Measurements from ENCODE around the gene FHOD1. TPM values are rescaled to one million over a fixed set of nuclear protein-coding genes. Genes with fewer than 3 reads are reported as not detected.

Gene FHOD1
- total RNA-seq, 1 experiment from 2014 or later: 96.4 TPM

GRCh38 chr16:67215706-67216105 is 31.6 kb downstream of the FHOD1 start:
- Histone ChIP-seq H3K9me3 (ENCODE audit: low read depth, low read length, poor library complexity, severe bottlenecking) (no peaks in the 10 kb centered on the region), H3K27ac (ENCODE audit: low read depth, low read length, poor library complexity, severe bottlenecking) (no peak overlapping the region), H3K27me3 (replicated peaks; ENCODE audit: insufficient read depth, low read depth, low read length, poor library complexity) (no peaks in the 10 kb centered on the region), H3K4me3 (ENCODE audit: low read depth, low read length, poor library complexity, severe bottlenecking) (no peak overlapping the region), H3K4me1 (ENCODE audit: insufficient read depth, low read length, poor library complexity, severe bottlenecking) (no peaks in the 10 kb centered on the region), H3K36me3 (ENCODE audit: insufficient read depth, low read length, poor library complexity, severe bottlenecking) (no peaks in the 10 kb centered on the region)
- POLR2A ChIA-PET (ENCODE audit: low non-redundant PET): no interaction called here
- TF ChIP-seq EZH2 (IDR thresholded peaks at IDR 0.05; ENCODE audit: borderline replicate concordance, low read depth, low read length, poor library complexity, severe bottlenecking) (no peak), CTCF (conservative IDR thresholded peaks at IDR 0.05; ENCODE audit: low read depth, low read length) (no peak)
- intact Hi-C loops (cut with micrococcal nuclease; ENCODE audit: unreplicated experiment): no loop called here
- no TSS peak for BruUV-seq (replicated peaks)
- no peak for DNase-seq (ENCODE audit: low spot score)
- CTCF ChIA-PET: interaction anchor here (0.6 kb wide), 1 partner anchor 285 kb away, joined by 4 read pairs; no protein-coding TSS in a partner anchor

- H3K27ac ChIP-seq (ENCODE audit: low read depth, low read length, poor library complexity, severe bottlenecking): no peak overlapping the region
- no peaks in the 10 kb centered on the region for H3K4me1 ChIP-seq (ENCODE audit: insufficient read depth, low read length, poor library complexity, severe bottlenecking)
- no peaks in the 10 kb centered on the region for H3K36me3 ChIP-seq (ENCODE audit: insufficient read depth, low read length, poor library complexity, severe bottlenecking)
- intact Hi-C loops (cut with micrococcal nuclease; ENCODE audit: unreplicated experiment): no loop called here
- BruUV-seq (replicated peaks): no TSS peak
- POLR2A ChIA-PET (ENCODE audit: low non-redundant PET): no interaction called here
- CTCF ChIA-PET: no interaction called here
- H3K4me3 ChIP-seq (ENCODE audit: low read depth, low read length, poor library complexity, severe bottlenecking): no peak overlapping the region
- DNase-seq (ENCODE audit: low spot score): no peak
- H3K9me3 ChIP-seq (ENCODE audit: low read depth, low read length, poor library complexity, severe bottlenecking): no peaks in the 10 kb centered on the region
- no peaks in the 10 kb centered on the region for H3K27me3 ChIP-seq (replicated peaks; ENCODE audit: insufficient read depth, low read depth, low read length, poor library complexity)
- TF ChIP-seq CTCF (conservative IDR thresholded peaks at IDR 0.05; ENCODE audit: low read depth, low read length) (no peak), EZH2 (IDR thresholded peaks at IDR 0.05; ENCODE audit: borderline replicate concordance, low read depth, low read length, poor library complexity, severe bottlenecking) (no peak)
These were observed 33.9 kb downstream of the FHOD1 start for GRCh38 chr16:67213197-67214019.

DNA sequence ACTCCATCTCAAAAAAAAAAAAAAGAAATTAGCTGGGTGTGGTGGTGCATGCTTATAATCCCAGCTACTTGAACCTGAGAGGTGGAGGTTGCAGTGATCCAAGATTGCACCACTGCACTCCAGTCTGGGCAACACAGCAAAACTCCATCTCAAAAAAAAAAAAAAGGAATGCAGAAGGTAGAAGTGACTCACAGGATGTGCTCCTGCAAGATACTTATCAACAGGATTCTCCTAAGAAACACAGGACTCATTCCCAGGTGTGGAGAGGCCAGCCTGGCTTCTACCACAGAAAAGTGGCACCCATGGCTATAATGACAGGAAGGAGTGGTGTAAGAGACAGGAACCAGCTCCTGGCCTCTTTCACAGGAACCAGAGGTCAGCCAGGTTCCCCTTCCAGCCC is 34.5 kb downstream of the FHOD1 start:
- BruUV-seq (replicated peaks): no TSS peak
- ChIA-PET POLR2A (ENCODE audit: low non-redundant PET) (no interaction called here), CTCF (interaction anchor here (0.6 kb wide), 1 partner anchor 180 kb away, joined by 3 read pairs; no protein-coding TSS in a partner anchor)
- intact Hi-C loops (cut with micrococcal nuclease; ENCODE audit: unreplicated experiment): no loop called here
- TF ChIP-seq CTCF (conservative IDR thresholded peaks at IDR 0.05; ENCODE audit: low read depth, low read length): no peak
- no peaks in the 10 kb centered on the region for H3K9me3 ChIP-seq (ENCODE audit: low read depth, low read length, poor library complexity, severe bottlenecking)
- H3K4me3 ChIP-seq (ENCODE audit: low read depth, low read length, poor library complexity, severe bottlenecking): no peak overlapping the region
- H3K4me1 ChIP-seq (ENCODE audit: insufficient read depth, low read length, poor library complexity, severe bottlenecking): no peaks in the 10 kb centered on the region
- H3K27ac ChIP-seq (ENCODE audit: low read depth, low read length, poor library complexity, severe bottlenecking): no peak overlapping the region
- no peaks in the 10 kb centered on the region for H3K36me3 ChIP-seq (ENCODE audit: insufficient read depth, low read length, poor library complexity, severe bottlenecking)
- no peak for DNase-seq (ENCODE audit: low spot score)
- H3K27me3 ChIP-seq (replicated peaks; ENCODE audit: insufficient read depth, low read depth, low read length, poor library complexity): no peaks in the 10 kb centered on the region
